GM18867 (cell line): Measurements from ENCODE around the gene KLK1.
"Not testable (repeated sequence)": the region's sequence is repeated elsewhere in the genome, so short reads cannot be mapped to it uniquely, and the experiment has no call there.

Experiments
- ATAC-seq: cut with Tn5 transposase; IDR thresholded peaks from one replicate; pipeline ENCODE4 v1.9.1; 2021; ENCODE audit warnings: mild to moderate bottlenecking, moderate library complexity; ENCODE audit not compliant: unreplicated experiment

KLK1 gene

DNA sequence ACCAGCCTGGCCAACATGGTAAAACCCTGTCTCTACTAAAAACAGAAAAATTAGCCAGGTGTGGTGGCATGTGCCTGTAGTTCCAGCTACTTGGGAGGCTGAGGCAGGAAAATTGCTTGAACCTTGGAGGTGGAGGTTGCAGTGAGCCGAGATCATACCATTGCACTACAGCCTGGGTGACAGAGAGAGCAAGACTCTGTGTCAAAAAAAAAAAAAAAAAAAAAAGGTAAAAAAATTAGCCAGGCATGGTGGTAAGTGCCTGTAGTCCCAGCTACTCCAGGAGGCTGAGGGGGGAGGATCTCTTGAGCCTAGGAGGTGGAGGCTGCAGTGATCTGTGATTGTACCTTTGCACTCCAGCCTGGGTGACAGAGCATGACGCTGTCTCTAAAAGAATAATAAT is 53.4 kb downstream of the KLK1 start, which contains the start of gene GPR32:
Gene GPR32 (plus strand): TSS at position 301 of the 400 bp plus-strand sequence. CDS start 137 bp downstream, outside the sequence.
- not testable (repeated sequence) for ATAC-seq
